NCI-H1105 (cell line): ENCODE data around the gene SH3BP2.

Source experiments
- DNase-seq: peaks from one replicate; lab custom pipeline; 2025; lab: John Stamatoyannopoulos, UW

The SH3BP2 gene

DNA sequence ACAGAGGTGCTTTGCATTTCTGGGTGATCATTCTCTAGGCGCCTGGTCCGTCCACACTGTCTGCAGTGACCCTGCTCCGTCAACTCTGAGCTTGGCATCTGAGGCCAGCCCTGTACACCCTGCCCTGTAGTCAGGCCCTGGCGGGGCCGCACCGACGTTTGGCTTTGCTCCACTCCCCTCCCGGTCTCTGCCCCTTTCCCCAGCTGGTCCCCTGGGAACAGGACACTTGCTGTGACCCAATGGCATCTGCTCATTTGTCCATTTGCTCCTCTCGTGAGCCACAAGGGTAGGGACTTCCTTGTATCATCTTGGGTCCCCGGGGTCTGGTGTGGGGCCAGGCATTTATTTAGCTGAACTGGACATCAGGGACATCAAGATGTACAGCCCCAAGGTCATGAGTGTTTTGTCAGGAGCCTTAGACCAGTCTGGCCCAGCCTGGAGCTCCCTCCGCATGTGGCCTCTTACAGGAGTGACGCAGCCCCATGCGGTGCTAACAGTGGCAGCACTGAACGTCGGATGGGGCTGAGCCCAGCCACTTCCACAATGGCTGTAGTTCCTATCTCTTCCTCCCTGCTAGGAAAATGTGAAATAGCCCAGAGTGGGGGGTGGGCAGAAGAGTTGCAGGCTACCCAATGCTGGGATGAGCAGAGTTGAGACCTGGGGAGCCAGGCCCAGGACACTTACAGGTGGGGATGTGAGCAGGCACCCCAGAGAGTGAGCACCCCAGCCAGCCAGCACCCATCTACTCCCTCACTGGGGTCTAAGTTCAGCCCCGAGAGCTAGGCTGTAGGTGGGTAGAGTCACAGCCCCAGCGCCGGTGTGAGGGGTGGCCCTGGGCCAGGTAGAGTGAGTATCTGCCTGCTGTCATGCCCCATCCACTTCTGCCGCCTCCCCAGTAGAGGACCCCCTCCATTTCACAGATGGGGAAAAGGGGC is 2.0 kb upstream of the SH3BP2 start:
- DNase-seq = no peak

GRCh38 chr4:2791518-2792395 is 1.1 kb upstream of the SH3BP2 start:
- DNase-seq = no peak

DNA sequence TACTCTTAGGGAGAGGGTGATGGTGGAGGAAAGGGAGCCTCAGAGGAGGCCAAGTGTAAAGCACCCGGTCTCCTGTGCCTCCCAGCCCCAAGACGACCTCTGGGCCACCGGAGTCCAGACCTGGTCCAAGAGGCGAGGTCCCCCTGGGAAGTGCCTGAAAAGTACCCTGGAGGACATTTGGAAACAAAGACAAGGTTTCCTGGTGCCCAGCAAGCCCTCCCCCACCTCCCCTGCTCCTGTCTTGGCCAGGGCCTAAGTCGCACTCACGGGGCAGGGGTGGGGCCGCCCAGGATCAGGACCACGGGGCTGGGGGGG is 532 bp upstream of the SH3BP2 start:
- DNase-seq = no peak

DNA sequence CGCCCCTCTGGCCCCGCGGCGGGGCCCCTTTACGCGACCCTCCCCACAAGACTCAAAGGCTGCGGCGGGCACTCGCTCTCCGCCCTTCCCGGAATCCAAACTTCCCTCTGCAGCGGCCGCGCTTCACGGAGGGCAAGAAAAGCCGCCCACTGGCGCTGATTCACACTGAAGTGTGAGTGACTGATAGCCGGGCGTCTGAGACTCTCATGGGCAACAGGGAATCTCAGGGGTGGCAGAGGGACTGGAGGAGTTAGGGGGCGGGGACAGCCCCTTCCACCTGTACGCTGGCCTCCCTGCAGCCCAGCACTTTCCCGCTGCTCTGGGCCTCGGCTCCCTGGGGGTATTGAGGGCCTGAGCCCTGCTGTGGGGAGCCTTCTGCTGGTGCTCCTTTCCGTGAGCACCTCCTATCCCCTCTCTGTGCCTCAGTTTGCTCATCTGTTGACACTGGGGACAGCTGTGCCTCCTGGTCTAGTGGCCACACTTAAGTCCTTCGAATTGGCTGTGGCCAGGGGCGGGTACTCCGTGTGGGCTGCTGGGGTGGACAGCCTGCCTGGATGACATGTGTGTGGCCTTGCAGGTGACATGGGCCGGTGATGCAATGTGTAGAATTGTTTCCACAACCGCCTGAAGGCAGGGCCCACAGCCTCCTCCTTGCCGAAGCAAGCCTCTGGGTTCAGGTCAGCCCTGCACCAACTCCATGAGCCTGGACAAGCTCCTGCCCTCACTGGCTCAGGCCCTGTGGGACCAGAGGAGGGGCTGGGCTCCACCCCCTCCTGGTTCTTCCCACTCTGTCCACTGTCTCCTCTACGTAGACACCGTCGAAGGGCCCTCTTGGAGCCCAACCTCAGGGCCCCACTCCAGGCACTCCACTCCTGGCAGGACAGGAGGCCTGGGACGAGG is 951 bp downstream of the SH3BP2 start:
- peak; percentile 0 for DNase-seq

DNA sequence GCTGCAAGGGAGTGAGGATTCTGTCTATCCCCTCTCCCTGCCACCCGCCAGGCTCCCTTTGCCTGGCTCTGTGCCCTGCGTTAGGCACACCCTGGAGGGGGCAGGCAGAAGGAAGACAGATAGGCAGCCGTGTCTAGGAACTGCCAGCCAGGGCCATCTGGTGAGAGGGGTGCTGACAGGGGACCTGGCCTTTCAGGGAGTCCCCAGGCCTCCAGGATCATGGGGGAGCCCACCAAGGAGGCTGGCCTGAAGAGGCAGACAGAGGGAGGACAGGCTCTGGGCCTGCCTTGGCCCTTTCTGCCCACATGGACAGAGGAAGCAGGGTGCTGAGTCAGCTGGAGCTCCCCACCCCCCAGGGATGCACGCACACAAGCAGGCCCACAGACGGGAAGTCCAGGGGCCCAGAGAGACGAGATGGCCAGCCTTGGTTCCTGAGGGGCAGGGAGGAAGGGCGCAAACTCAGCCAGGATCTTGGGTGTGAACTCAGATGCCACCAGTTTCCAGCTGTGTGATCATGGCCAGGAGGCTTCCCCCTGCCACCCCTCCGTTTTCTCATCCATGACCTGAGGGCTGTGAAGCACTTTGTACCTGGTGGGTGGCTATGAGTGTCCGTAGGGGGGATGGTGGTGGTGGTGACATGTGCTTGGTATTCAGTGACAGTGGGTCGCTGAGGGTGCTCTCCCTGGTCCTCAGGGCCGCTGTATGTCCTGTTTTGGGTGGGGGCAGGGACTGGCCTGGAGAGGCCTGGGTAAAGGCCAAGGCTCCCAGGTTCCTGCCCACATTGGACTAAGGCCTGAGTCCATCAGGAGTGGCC is 1.8 kb downstream of the SH3BP2 start:
- no peak for DNase-seq

DNA sequence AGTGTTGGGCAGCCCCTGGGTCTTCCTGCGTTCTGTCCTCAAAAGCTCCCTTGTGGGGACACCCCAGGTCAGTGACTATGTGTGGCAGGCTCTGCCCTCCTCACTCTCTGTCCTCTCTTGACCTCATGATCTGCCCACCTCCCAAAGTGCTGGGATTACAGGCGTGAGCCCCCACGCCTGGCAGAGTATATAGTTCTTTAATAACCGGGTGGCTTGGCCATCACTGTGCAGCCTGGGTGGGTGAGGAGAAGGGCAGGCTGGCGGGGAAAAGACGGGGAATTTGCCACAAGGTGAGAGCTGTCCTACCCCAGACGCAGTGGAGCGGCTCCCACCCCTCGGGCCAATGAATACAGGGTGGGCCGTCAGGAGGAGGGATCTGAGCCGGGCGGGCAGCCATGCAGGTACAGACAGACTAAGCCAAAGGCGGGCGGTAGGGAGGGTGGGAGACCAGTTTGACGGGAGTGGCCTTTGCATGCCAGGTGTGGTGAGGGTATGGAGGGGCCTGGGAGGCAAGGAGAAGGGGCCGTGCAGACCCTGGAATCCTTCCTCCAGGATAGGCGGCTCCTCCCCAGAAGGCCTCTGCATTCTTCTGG is 2.5 kb downstream of the SH3BP2 start:
- DNase-seq = no peak

- DNase-seq = no peak
Observed at GRCh38 chr4:2795893-2796848, 3.3 kb downstream of the SH3BP2 start.

DNA sequence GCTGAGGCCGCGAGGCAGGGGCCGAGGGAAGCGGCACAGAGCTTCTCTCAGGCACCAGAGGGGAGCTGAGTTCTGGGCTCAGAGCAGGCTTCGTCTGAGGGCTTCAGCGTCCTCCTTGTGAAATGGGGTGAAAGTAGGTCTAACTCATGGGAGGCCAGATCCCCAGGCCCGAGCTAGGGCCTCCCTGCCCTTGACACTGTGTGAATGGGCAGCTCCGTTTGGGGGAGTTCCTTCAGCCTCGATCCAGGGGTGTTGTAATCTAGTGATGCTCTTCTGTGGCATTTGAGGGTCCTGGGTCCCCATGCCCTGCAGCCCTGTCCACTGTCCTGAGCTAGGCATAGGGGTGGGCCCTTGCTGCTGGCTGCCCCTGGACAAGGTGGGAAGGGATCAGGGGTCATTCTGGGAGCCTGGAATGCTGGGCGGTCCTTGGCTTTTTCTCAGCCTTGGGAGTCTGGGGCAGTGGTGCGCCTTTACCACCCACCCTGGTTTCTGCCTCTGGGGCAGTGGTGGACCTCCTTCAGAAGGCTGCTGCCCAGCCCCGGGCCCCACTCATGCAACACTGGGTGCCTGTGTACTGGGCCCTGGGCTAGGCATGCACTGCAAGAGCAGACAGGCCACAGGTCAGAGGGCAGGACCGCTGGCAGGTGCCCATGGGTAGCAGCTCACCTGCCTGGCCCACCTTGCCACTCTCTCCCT is 4.1 kb downstream of the SH3BP2 start:
- no peak for DNase-seq

- no peak for DNase-seq
Observed at GRCh38 chr4:2797545-2798305, 4.8 kb downstream of the SH3BP2 start.

GRCh38 chr4:2798399-2799223 is 5.7 kb downstream of the SH3BP2 start:
- no peak for DNase-seq

DNA sequence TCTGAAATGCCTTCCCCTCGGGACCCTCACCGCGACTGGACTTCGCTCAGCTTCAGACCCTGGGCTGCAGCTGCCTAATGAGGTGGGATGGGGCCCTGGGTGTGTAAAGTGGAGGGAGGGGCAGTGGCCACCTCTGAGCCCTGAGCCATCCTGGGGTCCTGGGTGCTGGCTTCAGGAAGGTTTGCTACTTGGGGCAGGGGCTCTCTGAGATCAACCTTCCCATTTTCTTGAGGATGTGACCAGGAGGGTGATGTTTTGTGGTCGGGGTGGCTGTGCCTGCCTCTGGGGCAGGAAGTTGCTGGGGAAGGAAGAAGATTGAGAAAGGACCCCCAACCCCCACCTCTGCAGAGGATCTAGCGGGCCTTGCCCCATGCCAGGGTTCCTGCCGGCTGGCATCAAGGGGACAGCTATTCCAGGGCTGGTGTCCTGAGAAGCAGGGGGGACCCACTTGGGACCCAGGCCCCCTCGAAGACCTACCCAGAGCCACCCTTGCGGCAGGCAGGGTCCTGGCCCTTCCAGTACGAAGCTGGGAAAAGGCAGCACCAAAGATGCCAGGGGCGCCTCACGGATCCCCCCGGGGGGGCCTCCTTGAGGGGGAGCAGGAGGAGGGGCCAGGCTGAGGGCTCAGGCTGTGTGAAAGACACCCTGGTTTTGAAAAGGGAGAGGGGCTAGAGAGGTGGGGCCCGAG is 6.5 kb downstream of the SH3BP2 start:
- no peak for DNase-seq

DNA sequence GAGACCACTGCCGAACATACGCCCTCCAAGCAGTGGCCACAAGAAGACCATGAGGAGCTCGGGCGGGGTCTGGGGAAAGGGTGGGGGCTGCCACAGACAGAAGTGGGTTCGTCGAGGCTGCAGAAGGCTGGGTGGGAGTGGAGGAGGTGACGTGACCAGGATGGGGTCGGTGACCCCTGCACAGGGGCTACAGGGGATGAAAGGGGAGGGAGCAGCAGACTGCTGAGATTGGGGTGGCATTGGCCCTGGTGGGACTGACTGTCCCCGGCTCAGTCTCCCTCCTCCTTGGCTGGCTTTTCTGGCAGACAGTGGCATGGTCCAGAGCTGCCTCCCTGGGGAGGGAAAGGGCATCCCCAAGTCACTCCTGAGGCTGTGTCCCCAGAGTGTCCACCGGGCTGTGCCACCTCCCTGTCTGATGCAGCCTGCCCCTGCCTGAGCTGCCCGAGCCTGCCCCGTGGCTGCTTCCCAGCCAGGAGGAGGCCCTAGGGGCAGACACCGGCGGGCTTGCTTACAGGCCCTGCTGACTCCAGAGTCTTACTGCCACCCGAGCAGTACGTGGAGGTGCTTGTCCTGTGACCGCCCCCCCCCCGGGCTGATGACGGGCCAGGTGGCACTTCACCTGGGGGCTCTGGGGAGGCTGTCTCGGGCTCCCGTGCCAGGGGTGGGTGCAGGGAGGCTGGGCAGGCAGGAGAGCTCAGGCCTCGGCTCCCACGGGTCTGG is 7.2 kb downstream of the SH3BP2 start:
- no peak for DNase-seq

DNA sequence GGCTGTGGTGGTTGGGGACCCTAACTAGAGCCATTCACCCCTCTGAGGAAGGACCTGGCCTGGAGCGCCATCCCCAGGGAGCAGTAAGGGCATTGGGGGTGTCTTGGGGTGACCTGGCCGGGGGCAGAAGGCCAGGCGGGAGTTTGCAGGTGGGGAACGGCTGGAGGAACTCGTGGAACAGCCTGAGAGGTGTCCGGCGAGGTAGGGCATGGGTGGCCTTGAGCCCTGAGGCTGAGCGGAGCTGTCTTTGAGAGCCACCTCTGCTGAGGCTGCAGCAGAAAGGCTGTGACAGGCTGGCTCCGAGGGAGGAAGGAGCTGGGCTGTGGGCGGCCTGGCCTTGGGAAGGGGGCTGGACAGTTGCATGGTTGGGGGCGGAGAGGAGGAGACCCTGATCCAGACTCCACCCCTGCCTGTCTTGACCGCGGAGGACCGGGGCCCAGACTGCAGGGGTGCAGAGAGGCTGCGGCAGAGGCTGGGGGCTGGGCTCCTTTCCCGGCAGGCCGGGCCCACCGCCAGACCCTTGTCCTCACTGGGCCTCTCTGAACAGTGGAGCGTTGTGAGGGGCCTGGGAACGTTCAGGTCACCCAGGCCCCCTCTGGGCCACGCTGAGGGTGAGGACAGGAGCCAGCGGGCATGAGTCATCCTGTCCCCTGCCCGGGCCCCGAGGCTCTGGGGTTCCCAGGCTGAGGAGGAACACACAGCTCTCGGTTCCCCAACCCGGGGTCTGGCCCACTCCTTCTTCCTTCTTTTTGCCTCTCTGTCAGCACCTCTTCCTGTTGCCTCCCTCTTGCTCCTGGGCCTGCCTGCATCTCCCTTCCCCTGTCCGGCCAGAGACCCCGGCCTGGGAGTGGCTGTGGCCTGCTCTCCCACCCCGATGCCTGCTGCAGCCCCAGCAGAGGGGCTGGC is 8.1 kb downstream of the SH3BP2 start:
- DNase-seq = no peak

- DNase-seq = no peak
Observed at GRCh38 chr4:2802618-2803531, 10.0 kb downstream of the SH3BP2 start.
